GM18873 (cell line): ENCODE measurements around the gene SPRR2G.
"Not testable (repeated sequence)": the region's sequence is repeated elsewhere in the genome, so short reads cannot be mapped to it uniquely, and the experiment has no call there.

Source experiments
- ATAC-seq: cut with Tn5 transposase; IDR thresholded peaks from one replicate; pipeline ENCODE4 v1.9.1; 2021; ENCODE audit warnings: mild to moderate bottlenecking, moderate library complexity, moderate number of reproducible peaks; ENCODE audit not compliant: unreplicated experiment, low FRiP score

SPRR2G gene

GRCh38 chr1:153119491-153119971 lies 31.2 kb downstream of the SPRR2G start:
- no peak for ATAC-seq

- not testable (repeated sequence) for ATAC-seq
Observed at GRCh38 chr1:153115264-153115663, 35.4 kb downstream of the SPRR2G start.

GRCh38 chr1:153113416-153113815 lies 37.3 kb downstream of the SPRR2G start, which contains the start of gene SPRR2F:
TSS of gene SPRR2F (minus strand) at chr1:153113516. CDS start at chr1:153112733, 783 bp downstream.
- ATAC-seq, result no peak

- ATAC-seq, result not testable (repeated sequence)
Observed at GRCh38 chr1:153112454-153112853, 38.2 kb downstream of the SPRR2G start.

- ATAC-seq, result no peak
Observed at GRCh38 chr1:153100245-153100644, 50.4 kb downstream of the SPRR2G start.
